ENCODE measurements around the gene MCM8.
A peak's percentile ranks its signal among the peaks of the same experiment; 100 is the strongest.

MCM8 gene

DNA sequence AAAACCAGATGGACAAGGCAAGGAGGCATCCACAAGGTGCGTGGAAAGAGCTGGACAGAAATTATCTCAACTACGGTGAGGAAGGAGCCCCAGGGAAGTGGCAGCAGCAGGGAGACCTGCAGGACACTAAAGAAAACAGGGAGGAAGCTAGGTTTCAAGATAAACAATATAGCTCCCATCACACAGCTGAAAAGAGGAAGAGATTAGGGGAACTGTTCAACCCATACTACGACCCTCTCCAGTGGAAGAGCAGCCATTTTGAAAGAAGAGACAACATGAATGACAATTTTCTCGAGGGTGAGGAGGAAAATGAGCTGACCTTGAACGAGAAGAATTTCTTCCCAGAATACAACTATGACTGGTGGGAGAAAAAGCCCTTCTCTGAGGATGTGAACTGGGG is 27.0 kb upstream of the MCM8 start:
- TF ChIP-seq GABPA (IDR thresholded peaks at IDR 0.05; ENCODE audit: low read depth) (no peak), POLR2AphosphoS5 (IDR thresholded peaks at IDR 0.05; ENCODE audit: low read depth) (no peak), SPI1 (IDR thresholded peaks at IDR 0.05; ENCODE audit: borderline replicate concordance, low read depth) (peak; percentile 95)
- TF ChIP-seq, protein P1, sequence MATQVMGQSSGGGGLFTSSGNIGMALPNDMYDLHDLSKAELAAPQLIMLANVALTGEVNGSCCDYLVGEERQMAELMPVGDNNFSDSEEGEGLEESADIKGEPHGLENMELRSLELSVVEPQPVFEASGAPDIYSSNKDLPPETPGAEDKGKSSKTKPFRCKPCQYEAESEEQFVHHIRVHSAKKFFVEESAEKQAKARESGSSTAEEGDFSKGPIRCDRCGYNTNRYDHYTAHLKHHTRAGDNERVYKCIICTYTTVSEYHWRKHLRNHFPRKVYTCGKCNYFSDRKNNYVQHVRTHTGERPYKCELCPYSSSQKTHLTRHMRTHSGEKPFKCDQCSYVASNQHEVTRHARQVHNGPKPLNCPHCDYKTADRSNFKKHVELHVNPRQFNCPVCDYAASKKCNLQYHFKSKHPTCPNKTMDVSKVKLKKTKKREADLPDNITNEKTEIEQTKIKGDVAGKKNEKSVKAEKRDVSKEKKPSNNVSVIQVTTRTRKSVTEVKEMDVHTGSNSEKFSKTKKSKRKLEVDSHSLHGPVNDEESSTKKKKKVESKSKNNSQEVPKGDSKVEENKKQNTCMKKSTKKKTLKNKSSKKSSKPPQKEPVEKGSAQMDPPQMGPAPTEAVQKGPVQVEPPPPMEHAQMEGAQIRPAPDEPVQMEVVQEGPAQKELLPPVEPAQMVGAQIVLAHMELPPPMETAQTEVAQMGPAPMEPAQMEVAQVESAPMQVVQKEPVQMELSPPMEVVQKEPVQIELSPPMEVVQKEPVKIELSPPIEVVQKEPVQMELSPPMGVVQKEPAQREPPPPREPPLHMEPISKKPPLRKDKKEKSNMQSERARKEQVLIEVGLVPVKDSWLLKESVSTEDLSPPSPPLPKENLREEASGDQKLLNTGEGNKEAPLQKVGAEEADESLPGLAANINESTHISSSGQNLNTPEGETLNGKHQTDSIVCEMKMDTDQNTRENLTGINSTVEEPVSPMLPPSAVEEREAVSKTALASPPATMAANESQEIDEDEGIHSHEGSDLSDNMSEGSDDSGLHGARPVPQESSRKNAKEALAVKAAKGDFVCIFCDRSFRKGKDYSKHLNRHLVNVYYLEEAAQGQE (IDR thresholded peaks at IDR 0.05; ENCODE audit: insufficient replicate concordance, low read depth) = no peak
- TF ChIP-seq, protein P2, sequence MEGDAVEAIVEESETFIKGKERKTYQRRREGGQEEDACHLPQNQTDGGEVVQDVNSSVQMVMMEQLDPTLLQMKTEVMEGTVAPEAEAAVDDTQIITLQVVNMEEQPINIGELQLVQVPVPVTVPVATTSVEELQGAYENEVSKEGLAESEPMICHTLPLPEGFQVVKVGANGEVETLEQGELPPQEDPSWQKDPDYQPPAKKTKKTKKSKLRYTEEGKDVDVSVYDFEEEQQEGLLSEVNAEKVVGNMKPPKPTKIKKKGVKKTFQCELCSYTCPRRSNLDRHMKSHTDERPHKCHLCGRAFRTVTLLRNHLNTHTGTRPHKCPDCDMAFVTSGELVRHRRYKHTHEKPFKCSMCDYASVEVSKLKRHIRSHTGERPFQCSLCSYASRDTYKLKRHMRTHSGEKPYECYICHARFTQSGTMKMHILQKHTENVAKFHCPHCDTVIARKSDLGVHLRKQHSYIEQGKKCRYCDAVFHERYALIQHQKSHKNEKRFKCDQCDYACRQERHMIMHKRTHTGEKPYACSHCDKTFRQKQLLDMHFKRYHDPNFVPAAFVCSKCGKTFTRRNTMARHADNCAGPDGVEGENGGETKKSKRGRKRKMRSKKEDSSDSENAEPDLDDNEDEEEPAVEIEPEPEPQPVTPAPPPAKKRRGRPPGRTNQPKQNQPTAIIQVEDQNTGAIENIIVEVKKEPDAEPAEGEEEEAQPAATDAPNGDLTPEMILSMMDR (IDR thresholded peaks at IDR 0.05; ENCODE audit: insufficient read depth, low read length) = no peak

DNA sequence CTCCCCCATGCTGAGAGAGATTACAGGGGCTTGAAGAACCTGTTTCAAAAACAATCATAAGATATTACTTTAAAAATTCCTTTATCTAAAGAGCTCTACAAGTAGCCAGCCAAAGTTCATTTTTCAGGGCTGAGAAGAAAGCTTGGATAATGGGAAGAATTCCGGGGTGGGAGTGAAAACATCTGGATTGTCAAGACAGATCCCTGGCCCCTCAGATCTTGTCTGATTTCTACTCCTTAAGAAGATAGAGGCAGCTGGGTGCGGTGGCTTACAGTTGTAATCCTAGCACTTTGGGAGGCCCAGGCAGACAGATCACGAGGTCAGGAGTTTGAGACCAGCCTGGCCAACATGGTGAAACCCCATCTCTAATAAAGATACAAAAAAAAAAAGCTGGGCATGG is 24.9 kb upstream of the MCM8 start:
- H3K27ac ChIP-seq (replicated peaks) = no peak overlapping the region
- no peak for DNase-seq (ENCODE audit: low read depth in 1 of 2, low spot score in 1 of 2)
- no peak overlapping the region for H3K4me3 ChIP-seq (replicated peaks; ENCODE audit: insufficient read depth, low read length)
- H3K27me3 ChIP-seq (ENCODE audit: insufficient read depth, poor library complexity, severe bottlenecking) = no peaks in the 10 kb centered on the region
- TF ChIP-seq POLR2AphosphoS5 (IDR thresholded peaks at IDR 0.05; ENCODE audit: low read depth) = no peak
- TF ChIP-seq GABPA (IDR thresholded peaks at IDR 0.05; ENCODE audit: low read depth) = no peak
- TF ChIP-seq, protein P2 (IDR thresholded peaks at IDR 0.05; ENCODE audit: insufficient read depth, low read length) = no peak
- TF ChIP-seq SPI1 (IDR thresholded peaks at IDR 0.05; ENCODE audit: borderline replicate concordance, low read depth) = no peak
- TF ChIP-seq, protein P1 (IDR thresholded peaks at IDR 0.05; ENCODE audit: insufficient replicate concordance, low read depth) = no peak

More for the DNA sequence above, 27.0 kb upstream of the MCM8 start:
- Histone ChIP-seq H3K4me3 (replicated peaks; ENCODE audit: insufficient read depth, low read length) (no peak overlapping the region), H3K27me3 (ENCODE audit: insufficient read depth, poor library complexity, severe bottlenecking) (no peaks in the 10 kb centered on the region), H3K27ac (replicated peaks) (peak overlapping the region; percentile 43)
- DNase-seq (ENCODE audit: low read depth in 1 of 2, low spot score in 1 of 2) = peak in 1 of 2 experiments; percentile 39

DNA sequence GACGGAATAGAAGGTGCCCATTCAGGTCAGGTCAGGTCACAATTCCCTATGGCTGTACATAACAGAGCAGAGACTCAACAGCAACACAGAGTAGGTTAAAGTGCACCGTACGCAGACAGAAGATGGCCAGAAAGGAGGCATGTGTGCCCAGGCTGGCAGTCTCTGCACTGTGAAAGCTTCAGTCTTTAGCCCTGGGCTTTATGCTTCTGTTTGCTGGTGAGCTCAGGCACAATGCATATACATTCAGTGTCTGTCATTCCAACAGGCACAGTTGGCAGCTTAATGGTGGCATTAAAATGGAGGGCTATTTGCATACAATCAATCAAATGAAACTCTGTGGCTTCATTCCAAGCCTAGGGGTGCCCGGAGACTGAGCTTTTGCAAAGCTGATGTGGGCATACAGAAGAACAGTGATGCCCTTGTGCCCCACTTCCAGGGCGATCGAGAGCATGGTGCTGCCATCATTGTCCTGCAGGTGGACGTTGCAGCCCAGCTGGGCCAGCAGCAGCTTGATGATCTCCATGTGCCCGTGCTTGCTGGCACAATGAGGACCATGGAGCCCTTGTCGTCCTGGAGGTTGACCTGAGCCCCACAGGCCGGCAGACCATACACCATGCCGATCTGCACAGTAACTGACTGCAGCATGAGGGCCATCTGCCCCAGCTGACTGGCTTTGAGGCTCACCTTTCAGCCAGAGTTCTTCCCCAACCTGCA is 22.5 kb upstream of the MCM8 start:
- no peaks in the 10 kb centered on the region for H3K27me3 ChIP-seq (ENCODE audit: insufficient read depth, poor library complexity, severe bottlenecking)

More for the DNA sequence above, 22.5 kb upstream of the MCM8 start:
- no peak for DNase-seq (ENCODE audit: low read depth in 1 of 2, low spot score in 1 of 2)
- Histone ChIP-seq H3K4me3 (replicated peaks; ENCODE audit: insufficient read depth, low read length) (no peak overlapping the region), H3K27ac (replicated peaks) (no peak overlapping the region)
- TF ChIP-seq, protein P1 (IDR thresholded peaks at IDR 0.05; ENCODE audit: insufficient replicate concordance, low read depth) = no peak
- no peak for TF ChIP-seq GABPA (IDR thresholded peaks at IDR 0.05; ENCODE audit: low read depth)

Data from HL-60 (cell line).